OCI-LY3 (cell line): ENCODE data around the gene NKX2-3.

Source experiments
- H2AFZ ChIP-seq: fragments of 200-600, 300-600 bp; shearing (Covaris generic); 2 replicates; pipeline ENCODE4 v1.6.0; 2014; ENCODE audit warnings: antibody characterized with exemption, low read depth, low read length
- H3K27ac ChIP-seq: fragments of 200-600, 300-600 bp; sonication (generic); 2 replicates; pipeline ENCODE4 v1.5.1; 2014; ENCODE audit warnings: mild to moderate bottlenecking, low read length, moderate library complexity, mixed read lengths
- H3K27me3 ChIP-seq: fragments of 200-600, 300-600 bp; sonication (generic); 2 replicates; pipeline ENCODE4 v1.6.1; 2014; ENCODE audit warnings: low read depth, low read length, mixed read lengths
- H3K36me3 ChIP-seq: fragments of 200-600, 300-600 bp; sonication (generic); replicated peaks from 2 replicates; pipeline ENCODE3; 2014; ENCODE audit warnings: low read depth, low read length, mixed read lengths
- H3K4me1 ChIP-seq: fragments of 300-600, 200-600 bp; sonication (generic); 2 replicates; pipeline ENCODE4 v1.6.1; 2014; ENCODE audit warnings: low read length, mixed read lengths
- H3K4me2 ChIP-seq: fragments of 200-600, 300-600 bp; sonication (generic); 2 replicates; pipeline ENCODE4 v1.6.1; 2014; ENCODE audit warnings: low read length, mixed read lengths
- H3K4me3 ChIP-seq: fragments of 300-600, 200-600 bp; sonication (generic); 2 replicates; pipeline ENCODE4 v1.5.1; 2014; ENCODE audit warnings: antibody characterized with exemption, mild to moderate bottlenecking, low read length, moderate library complexity
- H3K79me2 ChIP-seq: fragments of 300-600, 200-600 bp; shearing (Covaris generic); 2 replicates; pipeline ENCODE4 v1.6.1; 2014; ENCODE audit warnings: mild to moderate bottlenecking, low read length, mixed read lengths
- H3K9ac ChIP-seq: fragments of 300-600, 200-600 bp; shearing (Covaris generic); 2 replicates; pipeline ENCODE4 v1.6.0; 2014; ENCODE audit warnings: mild to moderate bottlenecking, low read length, moderate library complexity
- H3K9me3 ChIP-seq: fragments of 200-600, 300-600 bp; shearing (Covaris generic); 2 replicates; pipeline ENCODE4 v1.6.1; 2014; ENCODE audit warnings: low read length, mixed read lengths; ENCODE audit not compliant: insufficient read depth
- H4K20me1 ChIP-seq: fragments of 200-600, 300-600 bp; sonication (generic); 2 replicates; pipeline ENCODE4 v1.6.1; 2016; ENCODE audit warnings: low read length, mixed read lengths; ENCODE audit not compliant: insufficient read depth
- CTCF ChIP-seq: fragments of 200-600, 300-600 bp; sonication (generic); IDR thresholded peaks from 2 replicates; pipeline ENCODE4 v1.5.1; 2014; ENCODE audit warnings: antibody characterized with exemption, low read length, low read depth
- EZH2phosphoT487 ChIP-seq: fragments of 200-600 bp; shearing (Covaris generic); IDR thresholded peaks from 2 replicates; pipeline ENCODE4 v1.6.1; 2018; ENCODE audit warnings: antibody characterized with exemption, mixed run types, low read depth

NKX2-3 gene

GRCh38 chr10:99513061-99513460 is 19.7 kb upstream of the NKX2-3 start:
- TF ChIP-seq CTCF: no peak
- TF ChIP-seq EZH2phosphoT487: no peak
- H3K9ac ChIP-seq: no peak overlapping the region
- H3K27ac ChIP-seq: no peak overlapping the region
- no peaks in the 10 kb centered on the region for H3K9me3 ChIP-seq
- H2AFZ ChIP-seq: no peak overlapping the region
- H3K36me3 ChIP-seq: no peaks in the 10 kb centered on the region
- H3K79me2 ChIP-seq: no peaks in the 10 kb centered on the region
- H3K4me2 ChIP-seq: no peak overlapping the region
- peaks cover 8% of the 10 kb centered on the region; the same call in 1 of the 2 replicates for H3K27me3 ChIP-seq
- no peaks in the 10 kb centered on the region for H4K20me1 ChIP-seq
- H3K4me1 ChIP-seq: no peaks in the 10 kb centered on the region
- H3K4me3 ChIP-seq: no peak overlapping the region

DNA sequence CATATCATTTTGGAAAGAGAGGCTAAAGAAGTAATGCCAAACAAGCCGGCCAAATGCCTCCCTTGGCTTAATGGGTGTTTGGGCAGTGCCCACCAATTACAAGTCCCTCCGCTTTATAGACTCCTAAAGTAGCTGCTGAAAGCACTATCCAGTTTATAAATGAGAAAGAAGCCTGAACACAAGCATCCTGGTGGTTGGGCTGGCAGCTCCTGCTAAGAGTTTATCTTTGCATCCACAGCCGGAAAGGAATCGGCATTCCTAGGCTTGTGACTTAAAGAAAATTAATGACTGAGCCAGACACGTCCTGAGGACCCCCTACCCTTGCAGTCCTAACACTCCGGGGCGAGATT is 13.1 kb upstream of the NKX2-3 start:
- Histone ChIP-seq H3K36me3 (no peaks in the 10 kb centered on the region), H3K4me3 (no peak overlapping the region), H3K27me3 (0 out of 2 replicates have a peak, but pooled peaks cover 3% of the 10 kb centered on the region), H3K27ac (no peak overlapping the region), H3K9me3 (no peaks in the 10 kb centered on the region), H3K79me2 (no peaks in the 10 kb centered on the region), H3K9ac (no peak overlapping the region), H4K20me1 (no peaks in the 10 kb centered on the region), H2AFZ (no peak overlapping the region), H3K4me1 (no peaks in the 10 kb centered on the region), H3K4me2 (no peak overlapping the region)
- TF ChIP-seq EZH2phosphoT487: no peak
- no peak for TF ChIP-seq CTCF

- H3K4me3 ChIP-seq: no peak overlapping the region
- no peaks in the 10 kb centered on the region for H3K4me1 ChIP-seq
- no peaks in the 10 kb centered on the region for H4K20me1 ChIP-seq
- no peaks in the 10 kb centered on the region for H3K36me3 ChIP-seq
- no peak overlapping the region for H3K4me2 ChIP-seq
- no peak overlapping the region for H3K27ac ChIP-seq
- H3K79me2 ChIP-seq: no peaks in the 10 kb centered on the region
- no peak overlapping the region for H2AFZ ChIP-seq
- no peaks in the 10 kb centered on the region for H3K9me3 ChIP-seq
- H3K9ac ChIP-seq: no peak overlapping the region
- H3K27me3 ChIP-seq: no peaks in the 10 kb centered on the region
- TF ChIP-seq CTCF (no peak), EZH2phosphoT487 (no peak)
Measured at GRCh38 chr10:99520040-99520846, 12.5 kb upstream of the NKX2-3 start.

GRCh38 chr10:99520847-99521764 is 11.6 kb upstream of the NKX2-3 start:
- Histone ChIP-seq H3K4me3 (no peak overlapping the region), H3K79me2 (no peaks in the 10 kb centered on the region), H3K36me3 (no peaks in the 10 kb centered on the region), H4K20me1 (no peaks in the 10 kb centered on the region), H3K9me3 (no peaks in the 10 kb centered on the region), H3K27me3 (no peaks in the 10 kb centered on the region), H3K4me1 (no peaks in the 10 kb centered on the region), H3K27ac (no peak overlapping the region), H2AFZ (no peak overlapping the region), H3K4me2 (no peak overlapping the region), H3K9ac (no peak overlapping the region)
- TF ChIP-seq CTCF (no peak), EZH2phosphoT487 (no peak)
